H1 (cell line): ENCODE data around the gene F11. TPM values are rescaled to one million over a fixed set of nuclear protein-coding genes. Genes with fewer than 3 reads are reported as not detected.
A peak's percentile ranks its signal among the peaks of the same experiment; 100 is the strongest.

Source experiments
- BCL11A ChIP-seq, 2 experiments: IDR thresholded peaks; one replicate each; pipeline ENCODE4 v1.6.1; 2011; ENCODE audit warnings: low read depth in 2 of 2, low read length in 2 of 2, mild to moderate bottlenecking in 2 of 2
- CBX5 ChIP-seq: fragments of 300-800, 300-1000 bp; sonication (generic); IDR thresholded peaks from 2 replicates; pipeline ENCODE4 v1.7.1; 2016; ENCODE audit warnings: antibody characterized with exemption, low read length, low read depth
- CEBPB ChIP-seq: IDR thresholded peaks from 2 replicates; pipeline ENCODE4 v1.6.1; 2012; ENCODE audit warnings: low read depth, low read length
- CHD1 ChIP-seq: IDR thresholded peaks from 2 replicates; pipeline ENCODE4 v1.6.1; 2012; ENCODE audit warnings: low read depth, low read length, improper control_type of control experiment
- EGR1 ChIP-seq: IDR thresholded peaks from 2 replicates; pipeline ENCODE4 v1.6.1; 2011; ENCODE audit warnings: low read depth, low read length, borderline replicate concordance
- EZH2 ChIP-seq: fragments of 200-600 bp; sonication (generic); IDR thresholded peaks from 2 replicates; pipeline ENCODE4 v1.7.1; 2012; ENCODE audit warnings: low read depth, mild to moderate bottlenecking, moderate library complexity, low read length, inconsistent platforms; ENCODE audit not compliant: severe bottlenecking
- FOSL1 ChIP-seq: IDR thresholded peaks from 2 replicates; pipeline ENCODE4 v1.6.1; 2011; ENCODE audit warnings: mild to moderate bottlenecking, low read depth, low read length, moderate library complexity; ENCODE audit not compliant: insufficient read depth
- GABPA ChIP-seq: IDR thresholded peaks from 2 replicates; pipeline ENCODE4 v1.6.1; 2011; ENCODE audit warnings: mild to moderate bottlenecking, low read length, moderate library complexity, borderline replicate concordance; ENCODE audit not compliant: insufficient read depth
- HDAC6 ChIP-seq: IDR thresholded peaks from one replicate; pipeline ENCODE4 v1.7.1; 2012; ENCODE audit warnings: low read depth, mild to moderate bottlenecking, inconsistent platforms, low read length, moderate library complexity
- JUN ChIP-seq: IDR thresholded peaks from 2 replicates; pipeline ENCODE4 v1.6.1; 2011; ENCODE audit warnings: low read depth, mild to moderate bottlenecking, improper control_type of control experiment, low read length
- JUND ChIP-seq: IDR thresholded peaks from 2 replicates; pipeline ENCODE4 v1.6.1; 2011; ENCODE audit warnings: mild to moderate bottlenecking, improper control_type of control experiment, low read length
- KDM1A ChIP-seq: fragments of 200-600, 300-600 bp; sonication (generic); IDR thresholded peaks from 2 replicates; pipeline ENCODE4 v1.7.1; 2016; ENCODE audit warnings: mild to moderate bottlenecking, low read length, borderline replicate concordance
- MAX ChIP-seq: IDR thresholded peaks from 2 replicates; pipeline ENCODE4 v1.6.1; 2012; ENCODE audit warnings: inconsistent platforms
- PHF8 ChIP-seq: fragments of 200-600 bp; sonication (generic); conservative IDR thresholded peaks from 2 replicates; pipeline ENCODE4 v1.7.1; 2012; ENCODE audit warnings: low read depth, mild to moderate bottlenecking, inconsistent platforms, low read length, moderate library complexity
- RAD21 ChIP-seq, 2 experiments: IDR thresholded peaks in 1 of 2; conservative IDR thresholded peaks in 1 of 2; 2 replicates each; pipeline ENCODE4 v1.6.1; 2011; ENCODE audit warnings: low read depth in 2 of 2, low read length in 2 of 2, improper control_type of control experiment in 1 of 2, inconsistent platforms in 1 of 2, mild to moderate bottlenecking in 1 of 2, moderate library complexity in 1 of 2
- SP4 ChIP-seq: IDR thresholded peaks from 2 replicates; pipeline ENCODE4 v1.6.1; 2012; ENCODE audit warnings: low read length, inconsistent platforms
- TAF7 ChIP-seq: optimal IDR thresholded peaks from 2 replicates; pipeline ENCODE3; 2011; ENCODE audit warnings: low read depth, mild to moderate bottlenecking, inconsistent platforms, low read length, moderate library complexity, borderline replicate concordance
- TBP ChIP-seq: IDR thresholded peaks from 2 replicates; pipeline ENCODE4 v1.6.1; 2011; ENCODE audit warnings: low read depth, low read length, improper control_type of control experiment
- TEAD4 ChIP-seq: IDR thresholded peaks from 2 replicates; pipeline ENCODE4 v1.6.1; 2012; ENCODE audit warnings: low read depth, low read length, inconsistent platforms, mixed read lengths
- polyA plus RNA-seq, 7 experiments: library from polyadenylated mRNA; depleted of rRNA in 3 of 7; stranded (reverse) in 5 of 7; unstranded in 2 of 7; fragments of >200 nt in 5 of 7; fragments of 200-250 nt in 2 of 7; gene quantifications; 1 replicate in 5 of 7; 2 replicates in 1 of 7; 4 replicates in 1 of 7; pipeline versions ENCODE4 v1.2.1 to v1.2.3, GENCODE V29; 2011 to 2013; ENCODE audit warnings: missing spikeins in 2 of 7, mixed read lengths in 2 of 7
- total RNA-seq: library from RNA; stranded (reverse); fragmentation: NEBNext Ultra II Directional; extraction: Animal tissue kit (Norgen Biotek cat#: 25700); gene quantifications from 2 replicates; pipeline ENCODE4 v1.2.1, GENCODE V29; 2021

The F11 gene
- total and polyA plus RNA-seq, 2 of the 8 experiments (the other 6 are each of a cell fraction or from before 2014, with no cell fraction given), result 0.27 to 0.99 TPM

DNA sequence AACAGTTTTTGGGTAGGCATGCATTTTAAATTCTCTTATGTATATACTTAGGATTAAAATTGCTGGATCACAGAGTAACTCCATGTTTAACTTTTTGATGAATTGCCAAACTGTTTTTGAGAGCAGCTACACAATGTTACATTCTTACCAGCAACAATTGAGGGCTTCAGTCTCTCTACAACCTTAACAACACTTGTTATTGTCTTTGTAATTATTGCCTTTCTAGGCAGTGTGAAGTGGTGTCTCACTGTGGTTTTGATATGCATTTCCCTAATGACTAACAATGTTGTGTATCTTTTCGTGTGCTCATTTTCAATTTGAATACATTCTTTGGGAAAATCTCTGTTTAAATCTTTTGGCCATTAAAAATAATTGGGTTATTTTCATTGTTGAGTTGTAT lies 17.3 kb upstream of the F11 start (continued):
- no peak for TF ChIP-seq GABPA
- TF ChIP-seq HDAC6, result no peak
- peak; percentile 33; the same call in 1 of the 2 replicates for TF ChIP-seq TBP
- no peak for TF ChIP-seq RAD21 (IDR thresholded peaks at IDR 0.05 in 1 of 2, conservative IDR thresholded peaks at IDR 0.05 in 1 of 2; ENCODE audit: low read depth in 2 of 2, low read length in 2 of 2)
- no peak for TF ChIP-seq JUN
- TF ChIP-seq TEAD4, result no peak
- TF ChIP-seq CHD1, result no peak
- no peak for TF ChIP-seq EZH2
- TF ChIP-seq MAX, result no peak
- TF ChIP-seq CEBPB, result no peak
- TF ChIP-seq CBX5, result no peak
- TF ChIP-seq BCL11A (IDR thresholded peaks at IDR 0.05; ENCODE audit: low read depth in 2 of 2, low read length in 2 of 2), result peak in 1 of 2 experiments; percentile 90
- TF ChIP-seq SP4, result no peak
- peak; percentile 4; the same call in 1 of the 2 replicates for TF ChIP-seq JUND
- TF ChIP-seq PHF8, result no peak
- no peak for TF ChIP-seq EGR1
- TF ChIP-seq TAF7, result no peak
- TF ChIP-seq KDM1A, result no peak
- TF ChIP-seq FOSL1, result no peak
